Activated CD4-positive, alpha-beta T cell treated with anti-CD3 and anti-CD28 coated beads, Interleukin-2, Interleukin-4, amounts not matched to agents 100 ng/mL and 50 ng/mL, durations not matched to agents 16 hours and 8 hours (primary cell): ENCODE results near the gene BCL2L14.

Experiments
- DNase-seq: peaks from one replicate; pipeline ENCODE4 v3.0.0-alpha.2; 2020; ENCODE audit warnings: low spot score

BCL2L14 gene, protein sequence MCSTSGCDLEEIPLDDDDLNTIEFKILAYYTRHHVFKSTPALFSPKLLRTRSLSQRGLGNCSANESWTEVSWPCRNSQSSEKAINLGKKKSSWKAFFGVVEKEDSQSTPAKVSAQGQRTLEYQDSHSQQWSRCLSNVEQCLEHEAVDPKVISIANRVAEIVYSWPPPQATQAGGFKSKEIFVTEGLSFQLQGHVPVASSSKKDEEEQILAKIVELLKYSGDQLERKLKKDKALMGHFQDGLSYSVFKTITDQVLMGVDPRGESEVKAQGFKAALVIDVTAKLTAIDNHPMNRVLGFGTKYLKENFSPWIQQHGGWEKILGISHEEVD

DNA sequence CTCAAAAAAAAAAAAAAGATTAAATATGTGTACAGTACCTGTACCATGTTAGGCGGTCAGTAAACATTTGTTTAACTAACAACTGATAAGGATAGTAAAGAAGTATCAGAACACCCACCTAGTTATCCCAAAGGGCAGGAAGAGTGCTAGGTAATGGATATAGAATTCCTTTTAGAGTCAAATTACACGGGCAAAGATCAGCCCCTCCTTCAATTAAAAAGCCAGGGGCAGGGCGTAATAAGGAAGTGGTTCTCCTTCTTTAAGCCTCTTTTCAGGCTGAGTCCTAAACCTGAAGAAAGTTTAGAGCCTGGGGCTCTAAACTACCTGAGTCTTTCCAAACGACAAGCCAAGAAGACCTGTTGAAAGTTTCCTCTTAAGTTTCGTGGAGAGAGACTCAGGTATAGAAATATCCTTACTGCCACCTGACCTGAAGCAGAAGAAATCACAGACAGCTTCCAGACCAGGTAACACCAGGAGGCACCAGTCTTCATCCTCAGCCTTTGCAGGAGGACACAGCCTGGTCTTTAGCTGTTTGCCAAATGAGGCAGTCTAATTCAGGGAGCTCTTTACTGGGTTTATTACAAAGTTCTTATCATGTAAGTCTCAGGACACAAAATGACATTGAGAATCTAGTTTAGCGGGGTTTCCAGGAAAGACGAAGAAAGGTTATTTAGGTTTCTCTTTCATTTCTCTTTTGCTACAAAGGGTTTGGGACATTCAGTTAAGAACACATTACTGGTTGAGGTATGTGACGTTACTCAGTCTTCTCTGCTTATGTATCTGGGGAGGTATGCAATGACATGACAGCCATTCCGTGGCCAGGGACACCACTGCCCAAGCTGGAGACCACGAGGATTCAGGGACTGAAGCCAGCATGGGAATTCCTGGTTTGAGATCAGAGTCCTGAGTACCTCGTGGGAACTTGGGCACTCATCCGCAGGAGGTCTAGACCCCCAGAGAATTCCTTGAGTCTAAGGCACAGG lies at the start of gene BCL2L14:
Gene BCL2L14, plus strand, starts transcription at position 266 of the 983 bp plus-strand sequence. CDS start 8,367 bp downstream, outside the sequence.
- peak; percentile 25 for DNase-seq

DNA sequence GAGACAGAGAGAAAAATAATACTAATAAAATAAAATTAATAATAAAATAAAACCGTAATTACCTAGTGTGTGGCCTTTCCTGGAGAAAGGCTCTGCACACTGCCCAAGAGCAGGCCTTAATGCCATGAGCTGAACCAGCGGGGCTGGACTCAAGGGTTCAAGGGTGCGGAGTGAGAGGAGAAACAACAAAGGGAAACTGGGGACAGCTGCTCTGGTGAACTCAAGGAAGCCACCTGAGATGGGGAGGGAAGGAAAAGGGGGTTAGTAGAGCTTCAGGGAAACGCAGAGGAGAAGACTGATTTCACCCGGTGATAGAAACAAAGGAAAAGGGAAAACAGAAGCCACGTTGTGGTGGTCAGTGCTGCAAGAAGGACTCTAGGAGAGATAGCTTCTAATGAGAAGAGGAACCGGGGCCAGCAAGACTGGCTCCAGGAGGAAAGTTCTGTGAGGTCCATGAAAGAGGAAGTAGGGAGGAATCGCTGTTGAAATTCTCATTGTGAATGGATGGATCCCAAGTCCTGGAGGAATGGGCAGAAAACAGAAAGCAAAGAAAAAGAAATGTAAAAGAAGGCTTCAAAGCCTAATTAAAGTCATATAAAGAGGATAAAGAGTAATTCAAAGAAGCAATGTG lies 48.3 kb upstream of the BCL2L14 start:
- no peak for DNase-seq

DNA sequence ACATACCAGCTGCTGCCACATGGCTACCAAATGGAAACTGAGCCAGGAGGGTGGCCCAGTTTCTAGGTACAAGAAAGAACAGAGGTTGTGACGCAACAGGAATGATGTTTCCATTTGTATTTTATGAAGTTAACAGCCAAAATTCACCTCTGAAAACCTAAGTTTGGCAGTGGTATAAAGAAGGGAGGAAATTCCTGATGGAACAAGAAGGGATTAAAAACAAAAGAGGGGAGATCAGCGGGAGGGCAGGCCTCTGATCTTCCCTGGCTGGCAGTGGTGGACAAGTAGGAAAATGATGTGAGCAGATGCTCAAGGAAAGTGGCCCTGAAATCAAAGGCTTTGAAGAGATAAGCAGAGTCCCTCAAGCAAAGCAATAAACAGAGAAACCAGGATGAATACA lies 47.3 kb upstream of the BCL2L14 start:
- no peak for DNase-seq

DNA sequence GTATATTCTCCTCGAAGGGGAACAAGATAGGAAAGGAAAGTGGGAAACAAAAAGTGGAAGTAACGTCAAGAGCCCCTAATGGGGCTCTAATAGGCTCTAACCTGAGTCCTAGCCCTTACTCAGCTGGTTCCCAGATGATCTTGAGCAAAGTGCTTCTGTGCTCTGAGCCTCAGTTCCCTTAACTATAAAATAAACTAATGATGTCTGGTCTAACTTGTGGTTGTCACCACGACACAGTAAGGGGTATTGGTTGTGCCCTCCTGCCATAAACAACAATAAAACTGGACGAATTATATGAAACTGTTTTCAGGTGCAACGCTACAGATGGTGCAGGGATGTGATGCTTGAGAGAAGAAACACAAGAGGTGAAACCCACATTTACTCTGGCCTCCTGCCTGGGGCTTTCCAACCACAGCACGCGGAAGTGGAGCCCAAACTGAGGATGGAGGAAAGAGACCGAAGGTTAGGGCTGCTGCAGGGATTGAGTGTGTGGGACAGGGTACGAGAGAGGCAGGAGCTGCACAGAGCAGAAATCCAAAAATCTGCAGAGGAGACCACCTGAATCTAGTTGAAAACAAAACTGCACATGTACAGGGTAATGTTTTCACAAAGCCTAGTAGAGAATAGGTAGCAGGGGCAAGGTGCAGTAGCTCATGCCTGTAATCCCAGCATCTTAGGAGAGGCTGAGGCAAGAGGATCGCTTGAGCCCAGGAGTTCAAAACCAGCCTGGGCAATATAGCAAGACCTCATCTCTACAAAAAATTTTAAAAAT lies 45.6 kb upstream of the BCL2L14 start:
- peak; percentile 64 for DNase-seq

DNA sequence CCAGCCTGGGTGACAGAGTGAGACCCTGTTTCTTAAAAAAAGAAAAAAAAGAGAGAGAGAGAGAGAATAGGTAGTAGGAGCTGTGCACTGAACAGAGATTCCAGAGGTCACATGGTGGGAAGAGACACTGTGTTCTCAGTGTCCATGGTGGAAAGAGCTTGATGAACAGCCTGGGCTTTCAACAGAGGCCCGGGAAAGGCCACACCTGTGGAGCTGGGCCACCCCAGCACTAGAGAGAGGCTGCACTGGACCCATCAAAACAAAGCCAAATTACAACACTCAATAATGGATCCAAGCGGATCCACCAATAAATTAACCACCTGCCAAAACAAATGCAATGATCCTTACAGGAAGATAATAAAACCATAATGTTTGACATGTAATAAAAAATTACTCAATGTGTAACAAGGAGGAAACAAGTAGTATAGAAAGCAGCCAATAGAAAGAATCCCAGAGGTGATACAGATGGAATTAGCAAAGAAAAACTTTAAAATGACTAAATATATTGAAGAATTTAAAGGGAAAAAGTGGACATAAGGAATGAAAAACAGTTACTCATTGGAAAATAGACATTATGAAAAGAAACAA lies 44.8 kb upstream of the BCL2L14 start:
- DNase-seq, result no peak

DNA sequence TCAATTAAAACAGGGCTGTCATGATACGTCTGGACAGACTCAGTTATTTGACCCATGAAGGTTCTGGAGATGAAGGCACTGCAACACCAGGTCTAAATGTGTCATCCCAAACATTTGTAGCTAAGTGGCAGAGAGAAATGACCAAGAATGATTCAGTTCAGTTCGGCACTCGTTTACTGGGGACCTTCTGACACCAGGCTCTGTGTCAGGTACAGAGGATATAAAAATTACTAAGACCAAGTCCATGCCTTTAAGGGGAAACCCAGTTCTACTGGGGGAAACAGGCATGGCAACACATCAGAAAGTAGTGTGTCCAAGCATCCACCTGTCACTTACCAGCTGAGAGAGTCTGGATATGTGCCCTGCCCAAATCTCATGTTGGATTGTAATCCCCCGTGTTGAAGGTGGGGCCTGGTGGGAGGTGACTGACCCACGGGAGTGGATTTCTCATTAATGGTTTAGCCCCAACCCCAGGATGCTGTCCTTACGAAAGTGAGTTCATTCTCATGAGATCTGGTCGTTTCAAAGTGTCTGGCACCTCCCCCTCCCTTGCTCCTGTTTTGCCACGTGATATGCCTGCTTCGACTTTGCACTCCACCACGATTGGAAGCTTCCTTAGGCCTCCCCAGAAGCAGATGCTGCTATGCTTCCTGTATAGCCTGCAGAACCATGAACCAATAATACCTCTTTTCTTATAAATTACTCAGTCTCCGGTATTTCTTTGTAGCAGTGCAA lies 41.9 kb upstream of the BCL2L14 start:
- DNase-seq, result no peak

DNA sequence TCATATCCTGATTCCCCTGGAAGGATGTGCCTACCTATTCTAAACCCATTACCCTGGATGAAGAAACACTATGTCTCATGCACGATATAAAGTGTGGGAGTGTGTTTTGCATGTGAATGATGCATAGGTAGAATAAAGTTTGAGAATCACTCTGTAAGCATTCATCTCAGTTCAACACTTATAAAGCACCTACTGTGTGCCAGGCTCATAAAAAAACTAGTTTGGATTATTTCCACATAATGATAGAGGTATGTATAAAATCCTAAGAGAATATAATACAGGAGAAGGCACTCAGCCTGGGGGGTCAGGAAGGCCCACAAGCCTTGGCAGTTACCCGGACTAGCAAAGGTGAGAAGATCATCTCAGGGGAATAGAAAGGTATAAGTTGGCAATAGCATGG lies 41.1 kb upstream of the BCL2L14 start:
- no peak for DNase-seq

DNA sequence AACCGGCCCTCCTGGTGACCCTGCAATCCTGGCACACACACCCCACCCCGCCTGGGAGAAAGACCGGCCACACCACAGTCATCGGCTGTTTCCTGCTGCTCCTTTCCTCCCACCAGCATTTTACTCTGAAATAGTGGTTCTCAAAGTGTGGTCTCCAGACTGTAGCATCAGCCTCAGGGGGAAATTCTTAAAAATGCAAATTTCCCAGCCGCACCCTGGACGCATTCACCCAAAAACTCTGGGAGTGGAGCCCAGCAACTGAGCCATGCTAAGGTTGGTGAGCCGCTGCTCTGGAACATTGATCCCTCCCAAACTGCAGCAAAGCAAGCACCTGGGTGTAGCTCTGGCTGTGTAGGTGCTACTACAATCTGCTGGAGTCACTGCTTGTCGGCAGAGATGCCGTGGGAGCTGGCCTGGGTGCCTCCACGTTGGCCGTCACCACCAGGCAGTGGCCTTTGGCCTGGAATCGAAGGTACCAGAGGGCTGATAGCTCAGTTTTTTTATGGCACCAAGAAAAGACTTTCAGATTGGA lies 38.4 kb upstream of the BCL2L14 start:
- DNase-seq, result no peak

DNA sequence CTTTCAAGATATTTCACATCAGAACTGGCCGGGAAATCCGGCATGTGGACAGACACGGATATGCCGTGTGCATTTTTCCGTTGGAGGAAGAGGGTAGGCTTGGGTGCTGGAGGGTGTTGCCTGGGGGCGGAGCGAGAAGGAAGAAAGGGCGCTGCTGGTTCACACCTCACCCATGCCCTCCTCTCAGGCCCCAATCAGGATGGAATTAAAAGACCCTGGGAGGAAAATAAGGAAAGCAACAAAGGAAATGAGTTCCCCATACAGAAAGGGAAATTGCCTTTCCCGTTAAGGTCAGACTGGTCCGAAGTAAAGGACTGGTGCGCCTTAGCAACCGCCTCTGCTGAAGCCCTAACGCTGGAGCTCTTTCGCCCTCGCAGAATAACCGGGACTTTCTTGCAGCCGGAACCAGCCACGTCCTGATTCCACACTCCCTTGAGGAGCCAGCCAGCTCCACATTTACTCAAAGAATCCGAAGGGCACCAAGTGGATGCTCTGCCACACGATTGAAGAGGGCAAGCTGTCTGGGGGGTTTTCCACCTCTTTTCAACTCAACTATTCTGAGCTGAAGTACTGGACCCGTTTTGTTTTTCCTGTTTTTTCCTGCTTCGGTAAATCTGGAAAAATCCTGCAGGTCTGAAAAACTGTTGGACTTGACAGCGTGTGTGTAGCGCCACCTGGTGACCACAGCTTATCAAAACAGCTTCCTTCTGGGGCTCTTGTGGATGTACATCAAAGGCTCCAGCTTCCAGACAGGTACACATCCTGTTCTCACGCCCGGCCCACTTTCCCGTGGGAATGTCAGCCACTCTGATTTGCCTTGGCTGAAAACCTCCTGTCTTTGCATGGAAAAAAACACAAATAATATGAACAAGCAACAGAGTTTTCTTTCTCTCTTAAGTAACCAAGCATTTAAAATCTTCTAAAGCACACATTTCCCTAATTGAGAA lies 37.6 kb upstream of the BCL2L14 start:
- peak; percentile 78 for DNase-seq

DNA sequence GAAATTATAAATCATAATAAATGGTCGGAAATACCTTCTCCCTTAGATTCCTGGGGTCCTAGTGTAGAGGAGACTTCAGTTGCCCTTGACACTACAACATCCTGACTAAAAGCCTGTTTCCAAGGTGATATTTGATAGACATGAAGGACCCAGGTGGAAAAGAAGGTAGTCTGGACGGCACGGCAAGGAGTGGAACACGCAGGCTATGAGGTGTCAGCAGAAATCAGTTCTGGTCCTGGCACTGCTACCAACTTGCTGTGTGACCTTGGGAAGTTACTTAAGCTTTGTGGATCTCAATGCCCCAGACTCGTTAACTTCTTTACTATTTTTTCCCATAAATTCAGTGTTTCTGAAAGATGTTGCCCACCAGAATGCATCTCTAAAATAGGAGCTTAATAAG lies 36.9 kb upstream of the BCL2L14 start:
- DNase-seq, result no peak

DNA sequence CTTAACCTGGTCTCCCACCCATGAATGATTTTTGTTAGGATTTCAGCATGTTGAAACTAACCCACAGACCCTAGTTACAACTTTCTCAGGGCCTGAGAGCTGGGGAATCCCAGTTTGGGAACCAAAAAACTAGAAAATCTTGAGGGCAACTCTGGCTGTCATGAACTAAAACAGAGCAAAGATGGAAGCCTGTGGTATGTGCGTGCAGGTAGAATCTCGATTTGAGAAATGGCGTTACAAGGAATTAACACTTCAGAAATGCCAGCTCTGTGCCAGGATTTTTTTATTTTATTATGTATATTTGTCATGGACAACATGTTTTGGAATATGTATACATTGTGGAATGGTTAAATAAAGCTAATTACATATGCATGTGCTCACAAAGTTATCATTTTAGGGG lies 36.4 kb upstream of the BCL2L14 start:
- no peak for DNase-seq

DNA sequence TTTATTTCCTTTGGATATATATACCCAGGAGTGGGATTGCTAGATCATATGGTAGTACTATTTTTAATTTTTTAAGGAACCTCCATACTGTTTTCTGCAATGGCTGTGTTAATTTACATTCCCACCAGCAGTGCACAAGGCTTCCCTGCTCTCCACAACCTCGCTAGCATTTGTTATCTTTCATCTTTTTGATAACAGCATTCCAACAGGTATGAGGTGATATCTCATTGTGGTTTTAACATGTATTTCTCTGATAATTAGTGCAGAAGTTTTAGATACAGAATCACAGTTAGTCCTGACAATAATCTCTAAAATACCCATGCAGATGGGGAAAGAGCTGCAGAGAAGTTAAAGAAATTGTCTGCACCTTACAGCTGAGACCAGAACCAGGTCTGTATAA lies 35.5 kb upstream of the BCL2L14 start:
- no peak for DNase-seq

DNA sequence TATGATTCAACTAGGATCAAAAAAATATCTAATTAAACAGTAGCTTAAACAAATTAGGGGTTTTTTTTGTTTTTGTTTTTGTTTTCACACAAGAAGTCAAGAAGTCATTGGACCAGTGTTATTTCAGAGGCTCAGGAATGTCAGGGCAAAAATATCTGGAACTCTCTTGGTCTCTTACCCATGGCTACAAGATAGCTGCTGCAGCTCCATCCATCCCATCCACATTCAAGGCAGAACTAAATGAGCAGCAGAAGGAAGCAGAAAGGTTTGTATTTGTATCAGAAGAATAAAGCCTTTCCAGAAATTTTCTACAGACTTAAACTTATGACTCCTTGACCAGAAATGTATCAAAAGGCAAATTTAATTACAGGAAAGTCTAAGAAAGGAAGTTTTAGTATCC lies 33.8 kb upstream of the BCL2L14 start:
- DNase-seq, result no peak

DNA sequence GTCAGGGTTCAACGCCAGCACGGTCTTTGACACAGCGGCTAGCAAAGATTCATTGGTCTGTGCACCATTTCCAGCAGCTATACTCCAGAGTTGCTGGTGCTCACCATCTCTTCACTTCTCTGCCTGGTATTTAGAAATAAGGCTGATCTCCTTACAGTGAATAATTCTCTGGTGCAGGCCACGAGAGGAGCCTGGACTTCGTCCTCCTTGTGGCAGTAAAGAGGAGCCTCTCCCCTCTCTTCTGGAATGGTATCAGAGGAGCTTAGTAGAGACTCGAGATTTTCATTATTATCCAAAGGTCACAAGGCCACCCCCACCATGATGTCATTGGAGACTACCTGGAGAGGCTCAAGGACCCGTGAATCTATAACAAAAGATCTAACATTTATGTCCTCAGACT lies 30.8 kb upstream of the BCL2L14 start:
- no peak for DNase-seq

DNA sequence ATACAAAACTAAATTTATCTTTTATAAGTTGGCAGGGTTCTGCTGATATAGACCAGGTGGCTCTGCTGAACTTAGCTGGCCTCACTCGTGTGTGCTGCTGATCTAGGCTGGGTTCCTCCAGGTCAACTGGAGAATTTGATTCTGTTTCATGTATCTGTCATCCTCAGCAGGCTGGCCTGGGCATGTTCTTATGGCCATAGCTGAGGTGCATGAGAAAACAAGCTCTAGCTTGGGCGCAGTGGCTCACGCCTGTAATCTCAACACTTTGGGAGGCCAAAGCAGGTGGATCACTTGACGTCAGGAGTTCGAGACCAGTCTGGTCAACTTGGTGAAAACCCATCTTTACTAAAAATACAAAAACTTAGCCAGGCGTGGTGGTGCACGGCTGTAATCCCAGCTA lies 24.3 kb upstream of the BCL2L14 start:
- no peak for DNase-seq

DNA sequence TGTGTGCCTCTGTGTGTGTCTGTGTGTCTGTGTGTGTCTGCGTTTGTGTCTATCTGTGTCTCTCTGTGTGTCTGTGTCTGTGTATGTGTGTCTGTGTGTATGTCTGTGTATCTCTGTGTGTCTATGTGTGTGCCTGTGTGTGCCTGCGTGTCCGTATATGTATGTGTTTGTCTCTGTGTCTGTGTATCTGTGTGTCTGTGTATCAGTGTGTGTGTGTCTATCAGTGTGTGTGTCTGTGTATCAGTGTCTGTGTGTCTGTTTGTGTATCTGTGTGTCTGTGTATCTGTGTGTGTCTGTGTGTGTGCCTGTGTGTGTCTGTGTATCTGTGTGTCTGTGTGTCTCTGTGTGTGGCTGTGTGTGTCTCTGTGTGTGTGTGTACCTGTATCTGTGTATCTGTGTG lies 23.1 kb upstream of the BCL2L14 start:
- DNase-seq, result no peak

DNA sequence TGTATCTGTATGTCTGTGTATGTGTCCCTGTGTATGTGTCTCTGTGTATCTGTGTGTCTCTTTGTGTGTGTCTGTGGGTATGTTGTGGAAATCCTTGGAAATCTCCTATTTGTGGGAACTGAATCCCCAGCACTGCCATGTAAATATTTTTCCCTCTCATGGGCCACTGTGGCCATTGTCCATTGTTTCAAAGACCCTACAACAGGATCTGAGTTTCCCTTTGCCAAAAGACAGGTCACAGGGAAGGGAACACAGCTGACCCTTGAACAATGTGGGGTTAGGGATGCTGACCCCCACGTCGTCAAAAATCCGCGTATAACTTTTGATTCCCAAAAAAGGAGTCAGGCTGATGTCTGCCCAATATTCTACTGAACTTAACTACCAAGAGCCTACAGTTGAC lies 22.5 kb upstream of the BCL2L14 start:
- no peak for DNase-seq

DNA sequence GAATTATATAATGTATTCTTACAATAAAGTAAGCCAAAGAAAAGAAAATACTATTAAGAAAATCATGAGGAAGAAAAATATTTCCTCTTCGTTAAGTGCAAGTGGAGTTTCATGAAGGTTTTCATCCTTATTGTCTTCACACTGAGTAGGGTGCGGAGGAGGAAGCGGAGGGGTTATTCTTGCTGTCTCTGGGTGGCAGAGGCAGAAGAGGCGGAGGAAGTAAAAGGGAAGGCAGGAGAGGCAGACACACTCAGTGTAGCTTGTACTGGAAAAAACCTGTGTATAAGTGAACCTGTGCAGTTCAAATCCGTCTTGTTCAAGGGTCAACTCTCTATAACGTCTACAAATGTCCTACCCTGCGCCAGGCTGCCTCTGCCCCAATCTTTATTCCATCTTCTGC lies 22.0 kb upstream of the BCL2L14 start:
- DNase-seq, result no peak

DNA sequence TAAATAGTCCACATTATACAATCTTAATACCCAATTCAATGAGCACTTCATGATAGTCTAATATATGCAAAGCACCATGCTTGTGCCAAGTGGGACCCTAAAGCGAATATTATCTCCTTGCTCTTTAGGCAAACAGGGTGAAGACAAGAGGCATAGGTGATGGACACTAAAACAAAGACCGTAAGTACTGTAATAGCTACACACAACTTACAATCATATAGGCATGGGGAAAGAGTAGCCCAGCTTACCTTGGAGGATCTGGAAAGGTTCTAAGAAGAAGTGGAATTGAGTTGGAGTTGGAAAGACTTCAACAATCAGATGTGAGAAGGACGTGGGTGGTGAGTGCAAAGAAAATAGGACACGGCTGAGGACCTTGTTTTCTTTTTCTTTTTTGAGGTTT lies 19.1 kb upstream of the BCL2L14 start:
- no peak for DNase-seq
